Measurements from ENCODE around the gene CNR2. TPM values are rescaled to one million over a fixed set of nuclear protein-coding genes. Genes with fewer than 3 reads are reported as not detected.
"Not testable (repeated sequence)": the region's sequence is repeated elsewhere in the genome, so short reads cannot be mapped to it uniquely, and the experiment has no call there.

Gene CNR2
- total RNA-seq, 2 experiments from 2014 or later = 0.04 TPM

- POLR2A ChIA-PET, CTCF ChIA-PET: not testable (repeated sequence)
These were observed 60.0 kb downstream of the CNR2 start for GRCh38 chr1:23853124-23853523.

GRCh38 chr1:23851406-23851805 is 61.8 kb downstream of the CNR2 start:
- CTCF ChIA-PET, POLR2A ChIA-PET: not testable (repeated sequence)

- ChIA-PET POLR2A (interaction anchor here (0.6 kb wide), 1 partner anchor 39 kb away, joined by 9 read pairs; no protein-coding TSS in a partner anchor), CTCF (interaction anchor here (0.6 to 1.5 kb wide), 4 partner anchors 39 to 285 kb away, joined by 3 to 4 read pairs (median 3); no protein-coding TSS in a partner anchor)
These were observed 64.2 kb downstream of the CNR2 start for GRCh38 chr1:23848673-23849616.

- POLR2A ChIA-PET, CTCF ChIA-PET: not testable (repeated sequence)
These were observed 65.6 kb downstream of the CNR2 start for GRCh38 chr1:23847482-23848095.

GRCh38 chr1:23845163-23845562 is 68.0 kb downstream of the CNR2 start:
- ChIA-PET POLR2A (interaction anchor here (0.6 kb wide), 1 partner anchor 14 kb away, joined by 4 read pairs; no protein-coding TSS in a partner anchor), CTCF (interaction anchor here (0.6 kb wide), 1 partner anchor 29 kb away, joined by 3 read pairs; no protein-coding TSS in a partner anchor)

- ChIA-PET CTCF (interaction anchor here (1.2 kb wide), 1 partner anchor 24 kb away, joined by 3 read pairs; the partner anchor contains the start of gene FUCA1), POLR2A (no interaction called here)
These were observed 69.5 kb downstream of the CNR2 start for GRCh38 chr1:23843644-23844043.

- CTCF ChIA-PET = interaction anchor here (0.7 to 1.6 kb wide), 4 partner anchors 10 to 120 kb away, joined by 3 to 4 read pairs (median 4); partner anchors contain the start of gene FUCA1
- POLR2A ChIA-PET = interaction anchor here (0.9 kb wide), 1 partner anchor 14 kb away, joined by 12 read pairs; no protein-coding TSS in a partner anchor
These were observed 74.7 kb downstream of the CNR2 start for GRCh38 chr1:23838401-23838866.

GRCh38 chr1:23837908-23838307 is 75.3 kb downstream of the CNR2 start:
- ChIA-PET CTCF (interaction anchor here (0.9 to 1.6 kb wide), 3 partner anchors 10 to 30 kb away, joined by 3 to 4 read pairs (median 4); partner anchors contain the start of gene FUCA1), POLR2A (no interaction called here)

GRCh38 chr1:23836037-23836436 is 77.1 kb downstream of the CNR2 start:
- POLR2A ChIA-PET = interaction anchor here (1.1 kb wide), 1 partner anchor 11 kb away, joined by 3 read pairs; the partner anchor contains the start of gene HMGCL
- CTCF ChIA-PET = no interaction called here

GRCh38 chr1:23834156-23834555 is 79.0 kb downstream of the CNR2 start:
- POLR2A ChIA-PET = not testable (repeated sequence)
- CTCF ChIA-PET = interaction anchor here (0.6 kb wide), 1 partner anchor 69 kb away, joined by 3 read pairs; no protein-coding TSS in a partner anchor

GRCh38 chr1:23827717-23828116 is 85.4 kb downstream of the CNR2 start:
- CTCF ChIA-PET = interaction anchor here (0.9 to 1.3 kb wide), 2 partner anchors 11 to 18 kb away, joined by 4 to 5 read pairs; no protein-coding TSS in a partner anchor
- POLR2A ChIA-PET = interaction anchor here (0.9 kb wide), 1 partner anchor 26 kb away, joined by 3 read pairs; no protein-coding TSS in a partner anchor

GRCh38 chr1:23826590-23826989 is 86.6 kb downstream of the CNR2 start:
- ChIA-PET POLR2A (interaction anchor here (0.6 to 1.2 kb wide), 2 partner anchors 26 to 267 kb away, joined by 3 to 4 read pairs; partner anchors contain the start of genes GALE and ID3), CTCF (interaction anchor here (1.4 to 3.0 kb wide), 2 partner anchors 15 to 17 kb away, joined by 4 to 13 read pairs; no protein-coding TSS in a partner anchor)

GRCh38 chr1:23825762-23826522 is 87.2 kb downstream of the CNR2 start:
- CTCF ChIA-PET = interaction anchor here (0.9 to 3.0 kb wide), 4 partner anchors 15 to 54 kb away, joined by 3 to 13 read pairs (median 4); no protein-coding TSS in a partner anchor
- POLR2A ChIA-PET = interaction anchor here (0.6 to 1.2 kb wide), 6 partner anchors 10 to 676 kb away, joined by 3 to 6 read pairs (median 4); partner anchors contain the start of genes GALE, ID3 and PITHD1

GRCh38 chr1:23825076-23825761 is 87.9 kb downstream of the CNR2 start, which contains the start of gene HMGCL:
HMGCL (minus strand) TSS chr1:23825429; CDS start chr1:23825415, 14 bp downstream.
- ChIA-PET CTCF (interaction anchor here (0.9 to 3.0 kb wide), 5 partner anchors 14 to 53 kb away, joined by 3 to 13 read pairs (median 4); no protein-coding TSS in a partner anchor), POLR2A (interaction anchor here (0.6 to 1.2 kb wide), 7 partner anchors 10 to 676 kb away, joined by 3 to 6 read pairs (median 4); partner anchors contain the start of genes GALE and PITHD1)

GRCh38 chr1:23824711-23825075 is 88.5 kb downstream of the CNR2 start:
- ChIA-PET POLR2A (interaction anchor here (0.6 to 1.0 kb wide), 5 partner anchors 14 to 608 kb away, joined by 3 to 12 read pairs (median 5); no protein-coding TSS in a partner anchor), CTCF (interaction anchor here (1.2 to 3.0 kb wide), 4 partner anchors 13 to 53 kb away, joined by 3 to 13 read pairs (median 4); no protein-coding TSS in a partner anchor)

GRCh38 chr1:23823767-23824166 is 89.4 kb downstream of the CNR2 start:
- POLR2A ChIA-PET = interaction anchor here (0.6 to 1.0 kb wide), 2 partner anchors 15 to 456 kb away, joined by 12 read pairs; no protein-coding TSS in a partner anchor

More at GRCh38 chr1:23823767-23824166, 89.4 kb downstream of the CNR2 start:
- CTCF ChIA-PET = interaction anchor here (0.6 to 3.0 kb wide), 5 partner anchors 13 to 159 kb away, joined by 3 to 13 read pairs (median 4); no protein-coding TSS in a partner anchor
